HG03095 (cell line): ENCODE data around the gene NOL9.
"Not testable (repeated sequence)": the region's sequence is repeated elsewhere in the genome, so short reads cannot be mapped to it uniquely, and the experiment has no call there.

Experiments
- ATAC-seq: cut with Tn5 transposase; IDR thresholded peaks from one replicate; pipeline ENCODE4 v1.9.1; 2021; ENCODE audit warnings: moderate library complexity; ENCODE audit not compliant: unreplicated experiment

Gene NOL9

GRCh38 chr1:6506210-6507036 is 47.9 kb downstream of the NOL9 start:
- no peak for ATAC-seq

DNA sequence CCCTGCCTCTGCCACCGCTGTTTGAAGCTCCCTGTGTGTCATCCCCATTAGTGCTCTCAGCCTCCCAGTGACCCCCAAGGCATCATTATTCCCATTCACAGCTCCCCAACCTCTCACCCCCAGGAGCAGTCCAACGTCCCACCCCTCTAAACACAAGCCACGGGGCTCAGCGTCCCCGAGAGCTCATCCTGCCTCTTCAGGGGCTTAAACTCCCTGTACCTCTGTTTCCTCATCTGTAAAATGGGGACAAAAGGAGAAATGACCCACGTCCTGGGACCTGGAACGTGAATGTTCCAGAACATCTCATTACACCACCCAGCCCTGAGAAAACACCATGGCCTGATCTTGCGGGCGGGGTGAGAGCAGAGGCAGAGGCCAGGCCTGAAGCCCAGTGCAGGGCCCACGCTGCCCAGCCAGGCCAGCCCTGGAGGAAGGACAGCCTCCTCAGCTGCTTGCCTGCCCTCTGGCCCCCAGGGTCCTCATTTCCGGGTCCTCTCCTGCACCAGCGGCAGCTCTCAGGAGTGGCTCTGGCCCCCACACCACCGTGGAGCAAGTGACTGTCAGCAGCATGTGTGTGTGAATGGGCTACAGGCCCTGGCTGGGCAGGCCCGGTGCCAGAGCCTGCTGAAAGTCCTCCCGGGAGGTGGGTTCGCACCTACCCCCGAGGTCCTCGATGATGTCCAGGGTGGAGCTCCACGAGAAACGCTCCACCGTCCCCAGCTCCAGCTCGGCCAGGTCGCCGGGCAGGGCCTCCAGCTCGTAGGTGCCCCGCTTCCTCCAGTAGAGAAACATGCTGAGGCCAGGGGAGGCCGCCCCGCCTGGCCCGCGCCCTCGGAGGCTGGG is 48.7 kb downstream of the NOL9 start:
- ATAC-seq: no peak

- ATAC-seq: no peak
Observed at GRCh38 chr1:6504887-6505286, 49.4 kb downstream of the NOL9 start.

DNA sequence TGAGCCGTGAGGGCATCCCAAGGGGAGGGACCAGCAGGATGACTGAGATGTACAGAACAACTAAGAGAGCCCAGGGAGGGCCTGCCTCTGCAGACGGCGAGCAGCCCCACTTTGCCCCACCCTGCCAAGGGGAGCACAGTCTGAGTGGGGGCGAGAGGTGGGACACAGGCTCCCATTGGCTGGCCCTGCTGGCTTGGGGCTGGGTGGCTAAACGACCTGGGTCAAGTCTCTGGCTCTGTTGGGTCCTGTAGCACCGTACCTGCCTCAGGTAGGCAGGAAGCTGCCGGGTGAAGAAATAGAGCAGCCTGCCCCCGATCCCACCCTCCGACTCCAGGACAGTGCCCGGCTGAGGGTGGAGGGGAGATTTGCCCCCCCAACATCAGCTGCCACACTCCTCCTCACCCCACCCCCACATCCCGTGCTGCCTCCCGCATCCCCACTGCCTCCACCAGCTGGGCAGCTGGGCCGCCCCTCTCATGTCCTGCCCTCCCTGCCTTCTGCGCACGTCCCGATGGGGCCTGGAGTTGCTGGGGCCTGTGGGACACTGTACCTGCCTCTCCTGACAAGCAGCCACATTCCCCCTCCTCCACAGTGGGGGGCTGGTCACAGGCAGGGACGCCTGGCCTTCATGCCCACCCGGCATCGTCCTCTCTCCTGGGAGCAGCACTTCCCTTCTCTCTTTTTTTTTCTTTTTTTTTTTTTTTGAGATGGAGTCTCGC is 50.3 kb downstream of the NOL9 start:
- ATAC-seq: no peak

- no peak for ATAC-seq
Observed at GRCh38 chr1:6502000-6502891, 52.1 kb downstream of the NOL9 start.

DNA sequence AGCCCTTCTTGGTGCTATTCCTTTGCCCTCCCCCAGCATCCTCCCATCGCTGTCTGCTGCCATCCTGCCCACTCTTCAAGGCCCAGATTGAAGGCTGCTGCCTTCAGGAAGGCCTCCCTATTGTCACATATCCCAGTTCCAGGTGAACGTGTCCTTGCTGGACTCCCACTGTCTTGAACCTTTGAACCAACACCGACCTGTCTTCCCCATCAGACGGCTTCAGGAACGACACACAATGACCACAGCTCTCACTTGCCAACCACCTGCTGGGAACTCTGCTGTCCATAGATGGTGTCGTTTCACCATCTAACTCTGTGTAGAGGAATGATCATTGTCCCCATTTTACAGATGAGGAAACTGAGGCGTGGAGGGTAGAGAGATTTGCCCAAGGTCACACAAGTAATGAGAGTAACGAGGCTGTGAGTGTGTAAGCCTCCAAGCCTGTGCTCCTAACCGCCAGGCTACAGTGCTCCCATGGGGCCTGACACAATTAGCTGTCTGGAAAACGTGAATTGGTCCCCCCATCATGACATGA is 53.0 kb downstream of the NOL9 start:
- ATAC-seq: no peak

DNA sequence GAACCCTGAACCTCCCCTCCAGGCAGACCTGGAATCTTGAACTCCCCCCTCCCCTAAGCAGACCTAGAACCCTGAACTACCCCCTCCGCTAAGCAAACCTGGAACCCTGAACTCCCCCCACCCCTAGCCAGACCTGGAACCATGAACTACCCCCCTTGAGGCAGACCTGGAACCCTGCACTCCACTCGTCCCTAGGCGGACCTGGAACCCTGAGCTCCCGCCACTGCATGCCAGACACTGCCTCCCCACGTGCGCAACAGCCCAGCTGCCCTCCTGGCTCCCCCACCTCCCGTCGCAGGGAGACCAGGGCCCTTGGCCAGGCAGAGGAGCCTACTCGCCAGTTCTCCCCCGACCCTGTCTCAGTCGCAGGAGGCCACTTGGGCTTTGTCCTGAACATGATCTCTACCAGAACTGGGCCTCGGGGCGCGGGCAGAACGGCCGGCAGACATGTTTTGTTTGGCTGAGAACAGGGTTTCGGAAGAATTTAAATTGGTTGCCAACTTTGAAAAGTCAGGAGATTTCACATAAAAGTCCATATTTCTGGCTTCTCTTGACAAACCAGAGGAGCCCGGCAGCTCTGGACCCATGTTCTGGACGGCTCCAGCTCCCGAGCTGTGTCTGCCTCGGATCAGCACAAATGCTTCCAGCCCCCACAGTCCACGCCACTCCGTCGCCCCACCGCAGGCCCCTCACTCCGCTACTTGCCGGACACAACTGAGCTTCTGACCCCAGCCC is 53.6 kb downstream of the NOL9 start:
- no peak for ATAC-seq

- no peak for ATAC-seq
Observed at GRCh38 chr1:6499296-6499695, 55.0 kb downstream of the NOL9 start.

DNA sequence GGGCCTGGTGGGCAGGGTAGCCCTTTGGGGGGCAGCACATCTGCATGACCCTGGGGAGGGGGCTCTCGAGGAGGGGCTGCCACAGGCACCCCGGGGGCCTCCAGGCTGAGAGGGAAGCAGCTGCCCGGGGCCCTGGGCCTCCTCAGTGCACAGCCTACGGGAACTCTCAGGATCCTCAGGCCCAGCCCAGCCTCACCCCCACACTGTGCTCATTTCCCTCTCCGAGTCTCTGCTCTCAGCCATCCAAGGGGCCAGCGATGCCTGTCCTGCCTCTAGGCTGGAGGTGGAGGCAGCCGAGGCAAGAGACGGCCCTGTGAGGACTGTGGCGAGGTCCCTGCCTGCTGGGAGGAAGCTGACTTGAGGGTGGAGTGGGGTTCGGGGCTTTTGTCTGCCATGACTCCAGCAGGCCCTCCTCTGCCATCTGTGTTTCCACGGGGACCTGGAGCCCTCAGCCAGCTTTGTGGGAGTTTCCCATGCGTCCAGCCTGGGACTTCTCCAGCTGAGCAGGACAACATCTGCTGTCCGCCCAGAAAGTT is 55.7 kb downstream of the NOL9 start:
- ATAC-seq: no peak

DNA sequence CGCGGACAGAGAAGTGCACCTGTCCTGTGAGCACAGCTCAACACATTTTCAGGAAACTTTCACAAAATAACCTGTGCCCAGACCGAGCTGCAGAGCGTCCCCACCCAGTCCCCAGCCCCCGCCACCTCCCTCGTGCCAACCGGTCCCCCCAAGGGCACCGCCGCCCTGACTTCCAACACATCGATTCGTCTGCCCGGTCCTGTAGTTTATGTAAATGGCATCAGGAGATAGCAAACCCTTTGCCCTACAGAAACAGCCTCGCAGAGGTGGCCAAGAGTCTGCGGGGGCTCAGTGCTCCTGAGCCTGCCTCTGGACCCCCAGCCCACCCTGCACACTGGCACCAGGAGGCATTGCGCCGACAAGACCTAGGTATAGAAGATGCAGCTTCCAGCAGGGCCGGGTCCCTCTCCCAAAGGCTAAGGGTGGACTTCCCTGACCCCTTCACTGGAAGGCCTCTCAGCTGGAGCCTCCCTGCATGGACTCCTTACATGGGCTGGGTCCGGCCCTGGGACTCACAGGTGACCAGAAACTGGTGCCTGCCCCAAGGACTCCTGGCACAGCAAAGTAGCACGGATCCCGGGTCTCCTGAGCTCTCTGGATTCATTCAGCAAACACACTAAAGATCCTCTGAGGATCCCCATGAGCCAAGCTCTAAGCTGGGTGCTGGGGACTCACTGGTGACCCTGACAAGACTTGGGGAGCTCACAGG is 56.3 kb downstream of the NOL9 start:
- no peak for ATAC-seq

- no peak for ATAC-seq
Observed at GRCh38 chr1:6497215-6497866, 57.0 kb downstream of the NOL9 start.

- ATAC-seq: no peak
Observed at GRCh38 chr1:6496890-6497214, 57.5 kb downstream of the NOL9 start.

- ATAC-seq: no peak
Observed at GRCh38 chr1:6496365-6496721, 58.0 kb downstream of the NOL9 start.

- no peak for ATAC-seq
Observed at GRCh38 chr1:6495540-6496364, 58.6 kb downstream of the NOL9 start.

GRCh38 chr1:6495041-6495441 is 59.3 kb downstream of the NOL9 start:
- ATAC-seq: no peak

DNA sequence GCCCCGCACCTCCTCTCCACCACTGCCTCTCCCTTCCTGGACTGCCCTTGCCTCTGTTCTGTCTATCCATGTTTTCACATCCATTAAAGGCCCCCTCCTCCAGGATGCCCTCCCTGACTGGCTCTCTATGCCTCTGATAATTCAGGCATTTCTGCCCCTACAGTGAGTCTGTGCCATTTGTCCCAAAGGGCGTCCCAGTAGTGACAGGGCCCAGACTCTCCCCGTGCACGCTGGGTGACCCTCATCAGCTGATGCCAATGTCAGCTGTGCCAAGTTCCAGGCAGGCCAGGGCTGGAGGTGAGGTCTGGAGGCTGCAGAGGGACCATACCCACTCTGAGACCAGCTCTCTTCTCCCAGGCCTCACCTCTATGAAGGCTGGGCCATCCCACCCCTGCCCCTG is 59.7 kb downstream of the NOL9 start:
- no peak for ATAC-seq

DNA sequence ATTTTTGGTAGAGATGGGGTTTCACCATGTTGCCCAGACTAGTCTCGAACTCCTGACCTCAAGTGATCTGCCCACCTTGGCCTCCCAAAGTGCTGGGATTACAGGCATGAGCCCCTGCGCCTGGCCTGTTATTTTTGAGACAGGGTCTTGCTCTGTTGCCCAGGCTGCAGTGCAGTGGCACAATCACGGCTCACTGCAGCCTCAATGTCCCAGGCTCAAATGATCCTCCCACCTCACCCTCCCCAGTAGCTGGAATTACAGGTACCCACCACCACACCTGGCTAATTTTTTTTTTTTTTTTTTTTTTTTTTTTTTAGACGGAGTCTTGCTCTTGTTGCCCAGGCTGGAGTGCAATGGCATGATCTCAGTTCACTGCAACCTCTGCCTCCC is 60.5 kb downstream of the NOL9 start:
- not testable (repeated sequence) for ATAC-seq

DNA sequence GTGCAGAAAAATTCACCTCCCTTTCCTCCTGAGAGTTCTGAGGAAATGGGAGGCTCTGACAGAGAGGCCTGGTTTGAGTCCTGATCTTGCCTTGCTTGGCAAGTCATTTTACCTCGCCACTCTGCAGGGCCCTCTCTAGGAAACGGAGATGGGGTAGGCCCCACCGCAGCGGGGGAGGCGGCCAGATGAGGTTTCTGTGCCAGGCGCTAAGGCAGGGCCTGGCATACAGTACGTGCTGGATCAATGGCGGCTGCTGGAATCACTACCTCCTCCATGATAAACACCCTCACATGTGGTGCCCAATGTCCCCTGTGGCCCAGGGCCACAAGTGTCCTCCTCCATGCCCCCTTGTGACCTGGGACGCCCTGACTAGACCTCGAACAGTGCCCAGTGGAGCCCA is 62.3 kb downstream of the NOL9 start:
- no peak for ATAC-seq
